ENCODE measurements around the gene CHL1. TPM values are rescaled to one million over a fixed set of nuclear protein-coding genes. Genes with fewer than 3 reads are reported as not detected.

Gene CHL1
- total and polyA plus RNA-seq, 2 donors (not counting 1 experiment from before 2014, with no cell fraction given) = 6.2 to 18.0 TPM

GRCh38 chr3:435161-435560 is 238.6 kb downstream of the CHL1 start:
- Histone ChIP-seq H3K4me3 (ENCODE audit: control extremely low read depth in 1 of 5, extremely low read depth in 1 of 5, insufficient read depth in 1 of 5, low read depth in 2 of 5, low read length in 4 of 5) (no peak overlapping the region), H3K36me3 (replicated peaks in 1 of 2; ENCODE audit: control extremely low read depth in 1 of 2, control insufficient read depth in 1 of 2, extremely low read depth in 1 of 2, insufficient read depth in 2 of 2, low read length in 1 of 2) (no peaks in the 10 kb centered on the region), H3K4me1 (ENCODE audit: control insufficient read depth in 2 of 2, insufficient read depth in 2 of 2, low read length in 2 of 2) (no peaks in the 10 kb centered on the region), H3K9ac (ENCODE audit: low read length) (no peak overlapping the region), H2AFZ (ENCODE audit: insufficient read depth, low read depth, low read length, poor library complexity, severe bottlenecking) (no peak overlapping the region), H3K79me2 (ENCODE audit: control insufficient read depth, insufficient read depth, low read length) (no peaks in the 10 kb centered on the region), H3K4me2 (replicated peaks; ENCODE audit: low read depth, low read length, poor library complexity, severe bottlenecking) (no peak overlapping the region), H3K27ac (ENCODE audit: low read length in 2 of 2) (no peak overlapping the region), H3K9me3 (ENCODE audit: control extremely low read depth in 1 of 3, control insufficient read depth in 2 of 3, insufficient read depth in 1 of 3, low read length in 2 of 3) (no peaks in the 10 kb centered on the region), H4K20me1 (ENCODE audit: control insufficient read depth, insufficient read depth, low read length, poor library complexity, severe bottlenecking) (no peaks in the 10 kb centered on the region), H3K27me3 (replicated peaks in 1 of 4; ENCODE audit: control extremely low read depth in 1 of 4, control insufficient read depth in 3 of 4, insufficient read depth in 4 of 4, low read length in 3 of 4) (no peaks in the 10 kb centered on the region)
- TF ChIP-seq EZH2 (IDR thresholded peaks at IDR 0.05; ENCODE audit: borderline replicate concordance, insufficient read depth, low read depth, low read length, poor library complexity, severe bottlenecking) (no peak), CTCF (IDR thresholded peaks at IDR 0.05) (no peak)
- peaks cover 11% of the 10 kb centered on the region for H3K27me3 Mint-ChIP-seq
- no peak overlapping the region for H3K27ac Mint-ChIP-seq
- H3K4me3 Mint-ChIP-seq = no peak overlapping the region
- DNase-seq = no peak
- intact Hi-C loops (cut with micrococcal nuclease) = no loop called here
- ChIA-PET CTCF (no interaction called here), POLR2A (no interaction called here)
- ATAC-seq (ENCODE audit: low read depth) = no peak
- WGBS (ENCODE audit: insufficient coverage) = no CpG with 5 or more reads among the region's 3 CpGs
- H3K9me3 Mint-ChIP-seq (ENCODE audit: insufficient read depth) = no peaks in the 10 kb centered on the region
- H3K4me1 Mint-ChIP-seq = no peaks in the 10 kb centered on the region

GRCh38 chr3:436053-436452 is 239.5 kb downstream of the CHL1 start:
- Histone ChIP-seq H3K79me2 (ENCODE audit: control insufficient read depth, insufficient read depth, low read length) (no peaks in the 10 kb centered on the region), H3K9me3 (ENCODE audit: control extremely low read depth in 1 of 3, control insufficient read depth in 2 of 3, insufficient read depth in 1 of 3, low read length in 2 of 3) (no peaks in the 10 kb centered on the region), H3K4me1 (ENCODE audit: control insufficient read depth in 2 of 2, insufficient read depth in 2 of 2, low read length in 2 of 2) (no peaks in the 10 kb centered on the region), H3K27me3 (replicated peaks in 1 of 4; ENCODE audit: control extremely low read depth in 1 of 4, control insufficient read depth in 3 of 4, insufficient read depth in 4 of 4, low read length in 3 of 4) (no peaks in the 10 kb centered on the region), H3K4me3 (ENCODE audit: control extremely low read depth in 1 of 5, extremely low read depth in 1 of 5, insufficient read depth in 1 of 5, low read depth in 2 of 5, low read length in 4 of 5) (no peak overlapping the region), H3K27ac (ENCODE audit: low read length in 2 of 2) (no peak overlapping the region), H3K36me3 (replicated peaks in 1 of 2; ENCODE audit: control extremely low read depth in 1 of 2, control insufficient read depth in 1 of 2, extremely low read depth in 1 of 2, insufficient read depth in 2 of 2, low read length in 1 of 2) (no peaks in the 10 kb centered on the region), H3K4me2 (replicated peaks; ENCODE audit: low read depth, low read length, poor library complexity, severe bottlenecking) (no peak overlapping the region), H2AFZ (ENCODE audit: insufficient read depth, low read depth, low read length, poor library complexity, severe bottlenecking) (no peak overlapping the region), H4K20me1 (ENCODE audit: control insufficient read depth, insufficient read depth, low read length, poor library complexity, severe bottlenecking) (no peaks in the 10 kb centered on the region), H3K9ac (ENCODE audit: low read length) (no peak overlapping the region)
- Mint-ChIP-seq H3K9me3 (ENCODE audit: insufficient read depth) (no peaks in the 10 kb centered on the region), H3K27me3 (peaks cover 11% of the 10 kb centered on the region), H3K4me1 (no peaks in the 10 kb centered on the region), H3K4me3 (no peak overlapping the region), H3K27ac (no peak overlapping the region)
- DNase-seq = no peak
- TF ChIP-seq EZH2 (IDR thresholded peaks at IDR 0.05; ENCODE audit: borderline replicate concordance, insufficient read depth, low read depth, low read length, poor library complexity, severe bottlenecking) = no peak
- TF ChIP-seq CTCF (IDR thresholded peaks at IDR 0.05) = no peak
- intact Hi-C loops (cut with micrococcal nuclease) = no loop called here
- 56% methylated on average over 1 of the region's 2 CpGs for WGBS (ENCODE audit: insufficient coverage)
- CTCF ChIA-PET = no interaction called here
- ATAC-seq (ENCODE audit: low read depth) = no peak
- POLR2A ChIA-PET = no interaction called here
